ENCODE measurements around the gene SPATA20.

- 0 out of 2 replicates have a peak, but pooled peaks have one; percentile 31 for TF ChIP-seq POLR2AphosphoS5 (IDR thresholded peaks at IDR 0.05; ENCODE audit: low read depth, low read length)
- peak; percentile 99 for TF ChIP-seq RAD21 (IDR thresholded peaks at IDR 0.05 in 1 of 2, conservative IDR thresholded peaks at IDR 0.05 in 1 of 2; ENCODE audit: low read depth in 2 of 2, low read length in 2 of 2)
- TF ChIP-seq CTCF (IDR thresholded peaks at IDR 0.05; ENCODE audit: control extremely low read depth in 1 of 3, insufficient read depth in 1 of 3, low read depth in 1 of 3, low read length in 3 of 3) = peak; percentile 94 to 97 (median 96)
- no peak for TF ChIP-seq ZNF274 (IDR thresholded peaks at IDR 0.05; ENCODE audit: borderline replicate concordance, extremely low read depth, low read length)
- no peak for TF ChIP-seq EZH2 (IDR thresholded peaks at IDR 0.05; ENCODE audit: low read depth, low read length, severe bottlenecking)
Observed at GRCh38 chr17:50547035-50547735, at the start of gene SPATA20.
